Effector memory CD4-positive, alpha-beta T cell (primary cell): ENCODE results near the gene CCNF.

Experiments used
- DNase-seq, 3 donors: peaks; one replicate each; pipeline ENCODE4 v3.0.0-alpha.2; 2020
- H3K27ac ChIP-seq: 2 replicates; pipeline ENCODE4 v1.7.0; 2013; ENCODE audit warnings: mild to moderate bottlenecking, low read length, moderate library complexity; ENCODE audit not compliant: insufficient read depth, poor library complexity, severe bottlenecking
- H3K27me3 ChIP-seq: replicated peaks from 2 replicates; pipeline ENCODE4 v1.7.0; 2013; ENCODE audit warnings: mild to moderate bottlenecking, low read length; ENCODE audit not compliant: insufficient read depth, control insufficient read depth, poor library complexity, severe bottlenecking
- H3K36me3 ChIP-seq: 2 replicates; pipeline ENCODE4 v1.7.0; 2013; ENCODE audit warnings: mild to moderate bottlenecking, low read length, moderate library complexity; ENCODE audit not compliant: control insufficient read depth, insufficient read depth
- H3K4me1 ChIP-seq: 2 replicates; pipeline ENCODE4 v1.7.0; 2013; ENCODE audit warnings: low read length, mild to moderate bottlenecking; ENCODE audit not compliant: control insufficient read depth, insufficient read depth, poor library complexity, severe bottlenecking
- H3K4me3 ChIP-seq: 2 replicates; pipeline ENCODE4 v1.7.0; 2013; ENCODE audit warnings: low read length, low read depth, mild to moderate bottlenecking; ENCODE audit not compliant: insufficient read depth, poor library complexity, severe bottlenecking
- H3K9me3 ChIP-seq: 2 replicates; pipeline ENCODE4 v1.7.0; 2013; ENCODE audit warnings: mild to moderate bottlenecking, low read length, moderate library complexity; ENCODE audit not compliant: control insufficient read depth

Gene CCNF

GRCh38 chr16:2484898-2485508 is 55.8 kb downstream of the CCNF start:
- Histone ChIP-seq H3K27me3 (no peaks in the 10 kb centered on the region), H3K36me3 (no peaks in the 10 kb centered on the region), H3K9me3 (no peaks in the 10 kb centered on the region), H3K4me1 (peaks cover 10% of the 10 kb centered on the region), H3K4me3 (no peak overlapping the region), H3K27ac (no peak overlapping the region)
- no peak for DNase-seq

- DNase-seq, result no peak
- H3K27ac ChIP-seq, result no peak overlapping the region
- H3K4me3 ChIP-seq, result no peak overlapping the region
- H3K4me1 ChIP-seq, result peaks cover 10% of the 10 kb centered on the region
- no peaks in the 10 kb centered on the region for H3K9me3 ChIP-seq
- no peaks in the 10 kb centered on the region for H3K36me3 ChIP-seq
- H3K27me3 ChIP-seq, result no peaks in the 10 kb centered on the region
Observed at GRCh38 chr16:2485811-2486507, 56.7 kb downstream of the CCNF start.

DNA sequence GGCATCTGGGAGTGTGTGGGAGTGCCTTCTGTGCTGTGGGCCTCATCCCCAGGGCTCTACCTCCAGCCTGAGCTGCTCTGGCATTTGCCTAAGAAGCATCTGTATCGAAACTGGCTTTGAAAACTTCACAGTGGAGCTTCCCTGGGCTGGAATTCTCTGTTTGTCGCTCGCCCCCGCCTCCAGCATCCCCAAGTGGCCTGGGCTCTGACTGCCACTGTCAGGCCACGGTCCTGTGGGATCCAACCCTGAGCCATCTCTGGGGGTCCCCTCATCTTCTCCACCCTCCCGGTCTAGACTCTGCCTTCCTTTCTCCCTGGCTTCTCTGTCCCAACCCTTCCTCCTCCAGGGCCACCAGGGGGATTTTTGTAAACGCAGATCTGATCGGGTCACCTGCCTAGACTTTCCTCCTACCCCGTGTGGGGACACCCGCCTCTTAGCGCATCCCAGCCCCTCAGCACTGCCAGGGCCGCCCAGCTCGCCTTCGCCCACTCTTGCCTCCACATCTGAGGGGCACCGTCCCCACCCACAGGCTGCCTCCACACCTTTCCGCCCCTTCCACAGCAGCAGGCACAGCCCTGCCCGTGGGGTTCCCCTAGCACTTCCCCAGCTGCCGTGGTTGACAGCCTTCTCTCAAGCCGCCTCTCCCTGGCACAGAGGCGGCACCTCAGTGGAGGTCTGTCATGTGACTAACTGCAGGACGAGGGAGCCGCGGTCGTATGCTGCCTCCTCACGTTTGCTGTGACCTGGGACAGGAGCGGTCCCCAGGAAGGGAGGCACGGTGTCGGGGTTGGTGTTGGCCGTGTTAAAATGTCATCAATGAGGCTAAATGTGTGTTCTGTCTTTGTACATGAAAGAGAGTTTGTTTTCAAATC is 57.6 kb downstream of the CCNF start:
- Histone ChIP-seq H3K36me3 (no peaks in the 10 kb centered on the region), H3K27me3 (no peaks in the 10 kb centered on the region), H3K4me3 (peak overlapping the region; percentile 6), H3K4me1 (peaks cover 10% of the 10 kb centered on the region), H3K9me3 (no peaks in the 10 kb centered on the region), H3K27ac (no peak overlapping the region)
- DNase-seq, result peak; percentile 63 to 68 (median 65)

GRCh38 chr16:2487517-2487842 is 58.2 kb downstream of the CCNF start:
- no peaks in the 10 kb centered on the region for H3K27me3 ChIP-seq
- no peaks in the 10 kb centered on the region for H3K36me3 ChIP-seq
- peaks cover 10% of the 10 kb centered on the region for H3K4me1 ChIP-seq
- H3K9me3 ChIP-seq, result no peaks in the 10 kb centered on the region
- DNase-seq, result no peak
- no peak overlapping the region for H3K27ac ChIP-seq
- no peak overlapping the region for H3K4me3 ChIP-seq

GRCh38 chr16:2487903-2488531 is 58.8 kb downstream of the CCNF start:
- Histone ChIP-seq H3K36me3 (no peaks in the 10 kb centered on the region), H3K27me3 (no peaks in the 10 kb centered on the region), H3K9me3 (no peaks in the 10 kb centered on the region), H3K4me3 (no peak overlapping the region), H3K27ac (no peak overlapping the region), H3K4me1 (peaks cover 10% of the 10 kb centered on the region)
- DNase-seq, result no peak

DNA sequence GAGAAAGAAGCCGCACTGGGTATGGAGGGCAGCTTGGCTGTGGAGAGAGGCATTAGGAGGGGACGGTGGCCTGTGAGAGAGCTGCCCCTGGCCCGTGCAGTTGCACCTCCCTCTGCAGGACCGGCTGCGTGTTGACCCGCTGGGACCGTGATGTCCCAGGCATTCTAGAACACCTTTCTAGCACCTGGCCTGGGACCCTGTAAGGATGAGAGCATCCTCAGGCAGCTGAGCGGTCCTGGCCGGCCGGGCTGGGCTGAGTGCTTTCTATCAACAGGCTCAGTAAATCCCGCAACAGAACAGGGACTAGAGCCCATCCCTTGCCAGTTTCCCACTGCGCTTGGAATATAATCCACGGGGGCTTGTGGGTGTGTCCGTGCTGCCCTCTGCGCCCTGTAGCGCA is 60.3 kb downstream of the CCNF start:
- peaks cover 10% of the 10 kb centered on the region for H3K4me1 ChIP-seq
- no peaks in the 10 kb centered on the region for H3K9me3 ChIP-seq
- no peaks in the 10 kb centered on the region for H3K36me3 ChIP-seq
- H3K4me3 ChIP-seq, result no peak overlapping the region
- H3K27ac ChIP-seq, result no peak overlapping the region
- no peak for DNase-seq
- H3K27me3 ChIP-seq, result no peaks in the 10 kb centered on the region

- no peak for DNase-seq
- no peak overlapping the region for H3K27ac ChIP-seq
- no peaks in the 10 kb centered on the region for H3K27me3 ChIP-seq
- no peak overlapping the region for H3K4me3 ChIP-seq
- H3K9me3 ChIP-seq, result no peaks in the 10 kb centered on the region
- peaks cover 10% of the 10 kb centered on the region for H3K4me1 ChIP-seq
- H3K36me3 ChIP-seq, result no peaks in the 10 kb centered on the region
Observed at GRCh38 chr16:2490190-2491105, 61.2 kb downstream of the CCNF start.

- H3K36me3 ChIP-seq, result peaks cover 5% of the 10 kb centered on the region
- no peak for DNase-seq
- H3K4me1 ChIP-seq, result peaks cover 1% of the 10 kb centered on the region
- H3K4me3 ChIP-seq, result no peak overlapping the region
- H3K27ac ChIP-seq, result no peak overlapping the region
- H3K9me3 ChIP-seq, result no peaks in the 10 kb centered on the region
- no peaks in the 10 kb centered on the region for H3K27me3 ChIP-seq
Observed at GRCh38 chr16:2492292-2492691, 63.0 kb downstream of the CCNF start.

- H3K4me3 ChIP-seq, result no peak overlapping the region
- no peak for DNase-seq
- H3K9me3 ChIP-seq, result no peaks in the 10 kb centered on the region
- no peak overlapping the region for H3K27ac ChIP-seq
- H3K36me3 ChIP-seq, result peaks cover 5% of the 10 kb centered on the region
- no peaks in the 10 kb centered on the region for H3K4me1 ChIP-seq
- H3K27me3 ChIP-seq, result no peaks in the 10 kb centered on the region
Observed at GRCh38 chr16:2493605-2494004, 64.4 kb downstream of the CCNF start.
